Measurements from ENCODE around the gene MARK3. TPM values are rescaled to one million over a fixed set of nuclear protein-coding genes. Genes with fewer than 3 reads are reported as not detected.

The MARK3 gene
- total and polyA plus RNA-seq, 2 of the 4 experiments (the other 2 are of a cell fraction) = 78.5 to 80.5 TPM

DNA sequence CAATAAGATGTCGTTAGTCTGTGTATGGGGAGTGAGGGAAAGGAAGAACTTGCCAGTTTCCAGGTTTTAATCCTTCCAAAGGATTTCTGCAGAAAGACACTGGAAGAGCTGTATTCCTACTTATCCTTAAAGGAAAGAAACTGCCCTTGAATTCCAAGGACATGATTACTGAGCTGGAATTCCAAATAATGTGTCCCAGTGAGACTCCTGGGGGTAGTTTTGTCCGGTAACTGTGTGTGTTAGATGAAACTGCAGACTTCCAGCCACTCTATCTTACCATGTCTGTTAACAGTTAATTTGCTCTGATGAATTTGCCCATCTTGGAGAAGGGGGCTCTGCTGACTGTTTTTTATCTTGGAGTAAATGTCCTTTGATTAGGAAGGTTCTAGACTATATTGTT, 104.4 kb downstream of the MARK3 start:
- ATAC-seq (ENCODE audit: low read depth) (peak; percentile 57), DNase-seq (no peak)
- no TSS peak for BruUV-seq (replicated peaks)
- Histone ChIP-seq H3K18ac (ENCODE audit: low read depth, low read length) (peak overlapping the region; percentile 3; the same call in 1 of the 2 replicates), H3K79me1 (ENCODE audit: low read depth in 1 of 2, low read length in 2 of 2) (peaks cover 22 to 64% of the 10 kb centered on the region in 2 experiments), H3K4me3 (ENCODE audit: insufficient read depth, low read depth, low read length) (no peak overlapping the region), H3K4ac (ENCODE audit: low read depth, low read length) (peak overlapping the region; percentile 24), H2AK9ac (replicated peaks; ENCODE audit: low read depth, low read length, poor library complexity) (no peak overlapping the region), H4K8ac (ENCODE audit: low read depth in 2 of 2, low read length in 2 of 2) (peak overlapping the region; percentile 21 to 28; a peak in 2 of 4 replicates), H3K9ac (ENCODE audit: low read depth, low read length) (no peak overlapping the region), H3K14ac (replicated peaks; ENCODE audit: low read depth, low read length) (no peak overlapping the region; the same call in 1 of the 2 replicates), H2AK5ac (ENCODE audit: low read depth, low read length) (no peak overlapping the region), H4K5ac (ENCODE audit: low read depth, low read length) (no peak overlapping the region), H4K20me1 (ENCODE audit: insufficient read depth, low read length) (peaks cover 12% of the 10 kb centered on the region; the same call in 1 of the 2 replicates), H2BK120ac (ENCODE audit: low read depth, low read length) (no peak overlapping the region), H2BK5ac (ENCODE audit: low read depth, low read length, poor library complexity, severe bottlenecking) (peak overlapping the region; percentile 59), H2BK20ac (ENCODE audit: low read depth, low read length) (no peak overlapping the region), H3K27me3 (ENCODE audit: control insufficient read depth, insufficient read depth, low read length) (no peaks in the 10 kb centered on the region), H3K9me3 (ENCODE audit: control insufficient read depth, insufficient read depth, low read length) (no peaks in the 10 kb centered on the region), H3K23ac (ENCODE audit: low read depth, low read length) (no peak overlapping the region), H2AFZ (replicated peaks; ENCODE audit: low read length, poor library complexity) (no peak overlapping the region), H3K56ac (ENCODE audit: extremely low read depth, insufficient read depth, low read length) (peak overlapping the region; percentile 18; the same call in 1 of the 2 replicates), H3K4me1 (ENCODE audit: control insufficient read depth, insufficient read depth, low read length) (peaks cover 13% of the 10 kb centered on the region), H3K27ac (ENCODE audit: insufficient read depth, low read length) (peak overlapping the region; percentile 57), H4K91ac (ENCODE audit: insufficient read depth, low read depth, low read length) (peak overlapping the region; percentile 20; the same call in 1 of the 2 replicates), H2BK15ac (ENCODE audit: low read depth, low read length) (no peak overlapping the region; the same call in 2 of the 3 replicates), H3K4me2 (ENCODE audit: low read depth, low read length) (peak overlapping the region; percentile 3; the same call in 1 of the 2 replicates), H3K36me3 (ENCODE audit: control insufficient read depth, insufficient read depth, low read length) (peaks cover 42% of the 10 kb centered on the region), H3K9me1 (ENCODE audit: insufficient read depth, low read length) (peaks cover 11% of the 10 kb centered on the region)
- TF ChIP-seq, protein P1, sequence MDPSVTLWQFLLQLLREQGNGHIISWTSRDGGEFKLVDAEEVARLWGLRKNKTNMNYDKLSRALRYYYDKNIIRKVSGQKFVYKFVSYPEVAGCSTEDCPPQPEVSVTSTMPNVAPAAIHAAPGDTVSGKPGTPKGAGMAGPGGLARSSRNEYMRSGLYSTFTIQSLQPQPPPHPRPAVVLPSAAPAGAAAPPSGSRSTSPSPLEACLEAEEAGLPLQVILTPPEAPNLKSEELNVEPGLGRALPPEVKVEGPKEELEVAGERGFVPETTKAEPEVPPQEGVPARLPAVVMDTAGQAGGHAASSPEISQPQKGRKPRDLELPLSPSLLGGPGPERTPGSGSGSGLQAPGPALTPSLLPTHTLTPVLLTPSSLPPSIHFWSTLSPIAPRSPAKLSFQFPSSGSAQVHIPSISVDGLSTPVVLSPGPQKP (IDR thresholded peaks at IDR 0.05; ENCODE audit: borderline replicate concordance, low read depth, low read length) = no peak
- no peak for TF ChIP-seq SMC3 (IDR thresholded peaks at IDR 0.05; ENCODE audit: low read depth, low read length)
- TF ChIP-seq, protein P2, sequence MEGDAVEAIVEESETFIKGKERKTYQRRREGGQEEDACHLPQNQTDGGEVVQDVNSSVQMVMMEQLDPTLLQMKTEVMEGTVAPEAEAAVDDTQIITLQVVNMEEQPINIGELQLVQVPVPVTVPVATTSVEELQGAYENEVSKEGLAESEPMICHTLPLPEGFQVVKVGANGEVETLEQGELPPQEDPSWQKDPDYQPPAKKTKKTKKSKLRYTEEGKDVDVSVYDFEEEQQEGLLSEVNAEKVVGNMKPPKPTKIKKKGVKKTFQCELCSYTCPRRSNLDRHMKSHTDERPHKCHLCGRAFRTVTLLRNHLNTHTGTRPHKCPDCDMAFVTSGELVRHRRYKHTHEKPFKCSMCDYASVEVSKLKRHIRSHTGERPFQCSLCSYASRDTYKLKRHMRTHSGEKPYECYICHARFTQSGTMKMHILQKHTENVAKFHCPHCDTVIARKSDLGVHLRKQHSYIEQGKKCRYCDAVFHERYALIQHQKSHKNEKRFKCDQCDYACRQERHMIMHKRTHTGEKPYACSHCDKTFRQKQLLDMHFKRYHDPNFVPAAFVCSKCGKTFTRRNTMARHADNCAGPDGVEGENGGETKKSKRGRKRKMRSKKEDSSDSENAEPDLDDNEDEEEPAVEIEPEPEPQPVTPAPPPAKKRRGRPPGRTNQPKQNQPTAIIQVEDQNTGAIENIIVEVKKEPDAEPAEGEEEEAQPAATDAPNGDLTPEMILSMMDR (conservative IDR thresholded peaks at IDR 0.05; ENCODE audit: low read depth, low read length) = no peak
- TF ChIP-seq RAD21 (IDR thresholded peaks at IDR 0.05; ENCODE audit: low read length) = no peak
- TF ChIP-seq MXI1 (IDR thresholded peaks at IDR 0.05; ENCODE audit: borderline replicate concordance, low read depth, low read length) = no peak
- no peak for TF ChIP-seq MAZ (IDR thresholded peaks at IDR 0.05; ENCODE audit: borderline replicate concordance, low read depth, low read length)
- no peak for TF ChIP-seq RCOR1 (IDR thresholded peaks at IDR 0.05; ENCODE audit: insufficient replicate concordance, low read length)
- TF ChIP-seq FOS (IDR thresholded peaks at IDR 0.05; ENCODE audit: low read depth, low read length) = no peak
- TF ChIP-seq, protein P3, sequence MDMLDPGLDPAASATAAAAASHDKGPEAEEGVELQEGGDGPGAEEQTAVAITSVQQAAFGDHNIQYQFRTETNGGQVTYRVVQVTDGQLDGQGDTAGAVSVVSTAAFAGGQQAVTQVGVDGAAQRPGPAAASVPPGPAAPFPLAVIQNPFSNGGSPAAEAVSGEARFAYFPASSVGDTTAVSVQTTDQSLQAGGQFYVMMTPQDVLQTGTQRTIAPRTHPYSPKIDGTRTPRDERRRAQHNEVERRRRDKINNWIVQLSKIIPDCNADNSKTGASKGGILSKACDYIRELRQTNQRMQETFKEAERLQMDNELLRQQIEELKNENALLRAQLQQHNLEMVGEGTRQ (IDR thresholded peaks at IDR 0.05; ENCODE audit: low read depth, low read length) = no peak
- TF ChIP-seq NFE2L2 (IDR thresholded peaks at IDR 0.05; ENCODE audit: low read depth, low read length) = no peak
- in situ Hi-C loops (cut with MboI; ENCODE audit: low sequenced_read_pairs) (no loop called here), intact Hi-C loops (cut with micrococcal nuclease) (no loop called here), dilution Hi-C loops (cut with HindIII; ENCODE audit: low sequenced_read_pairs, unreplicated experiment) (no loop called here)
- ChIA-PET POLR2A (ENCODE audit: unreplicated experiment) (no interaction called here), CTCF (no interaction called here)
- no CpG with 5 or more reads among the region's 2 CpGs for WGBS, 2 experiments (ENCODE audit: extremely low coverage in 2 of 2, insufficient read length in 1 of 2)

Measured in IMR-90 (cell line).